K562 (cell line): ENCODE results near the gene LRMDA. TPM values are rescaled to one million over a fixed set of nuclear protein-coding genes. Genes with fewer than 3 reads are reported as not detected.

Experiments used
- ATAC-seq: fragments of 200-7000 bp; cut with Tn5 transposase; 3 replicates; pipeline ENCODE4 v1.9.1; 2020; ENCODE audit warnings: moderate library complexity
- BruUV-seq: library from RNA; stranded (reverse); fragments of 400-500 nt; replicated peaks from 2 replicates; lab custom pipeline; 2021; lab: Mats Ljungman, UMichigan
- CTCF ChIA-PET: fragments of 300-600 bp; formaldehyde crosslinking; extraction: SDS; loops from one replicate; lab custom pipeline; 2021; ENCODE audit warnings: low intra/inter-chr PET ratio; lab: Yijun Ruan, JAX
- POLR2A ChIA-PET: fragments of 300-600, 350-650 bp; sonication (Branson Sonifier 250); formaldehyde crosslinking; extraction: SDS; loops from one replicate; lab custom pipeline; 2021; ENCODE audit warnings: antibody characterized with exemption, inconsistent platforms; lab: Yijun Ruan, JAX
- DNase-seq, 4 experiments: peaks; one replicate each; pipeline versions ENCODE4 v3.0.0 to v3.0.0-alpha.2; 2011 to 2018; ENCODE audit warnings: low spot score in 3 of 4, mixed read lengths in 3 of 4; ENCODE audit errors: extremely low read depth in 1 of 4
- FAIRE-seq: peaks from 2 replicates; lab custom pipeline; 2011; peaks lifted over from hg19 to GRCh38; lab: Jason Lieb, UNC
- H2AFZ ChIP-seq: 2 replicates; pipeline ENCODE4 v1.6.0; 2011; ENCODE audit warnings: low read depth, low read length, control low read depth, inconsistent platforms
- H3K27ac ChIP-seq: fragments of 200-600 bp; 3 replicates; pipeline ENCODE4 v1.8.0; 2011; ENCODE audit warnings: low read depth, mild to moderate bottlenecking, control low read depth, inconsistent platforms, low read length, moderate library complexity, mixed read lengths; ENCODE audit errors: extremely low read depth
- H3K27me3 ChIP-seq, 2 experiments: fragments of 300-600 bp in 1 of 2; 2 replicates in 1 of 2; 3 replicates in 1 of 2; pipeline versions ENCODE4 v1.6.0 to v1.8.0; 2011; ENCODE audit warnings: inconsistent platforms in 2 of 2, low read length in 2 of 2, mild to moderate bottlenecking in 1 of 2, mixed read lengths in 1 of 2, moderate library complexity in 1 of 2; ENCODE audit not compliant: control insufficient read depth in 2 of 2, insufficient read depth in 2 of 2
- H3K36me3 ChIP-seq: fragments of 300-600 bp; 3 replicates; pipeline ENCODE4 v1.8.0; 2011; ENCODE audit warnings: mild to moderate bottlenecking, low read length, inconsistent platforms; ENCODE audit not compliant: control insufficient read depth, insufficient read depth
- H3K4me1 ChIP-seq, 2 experiments: fragments of 200-600 bp in 1 of 2; replicated peaks in 1 of 2; 2 replicates in 1 of 2; 3 replicates in 1 of 2; pipeline versions ENCODE4 v1.5.1 to v1.8.0; 2011; ENCODE audit warnings: inconsistent platforms in 2 of 2, low read length in 2 of 2, mild to moderate bottlenecking in 1 of 2, mixed read lengths in 1 of 2, moderate library complexity in 1 of 2; ENCODE audit not compliant: control insufficient read depth in 2 of 2, insufficient read depth in 2 of 2
- H3K4me2 ChIP-seq: 2 replicates; pipeline ENCODE4 v1.6.1; 2011; ENCODE audit warnings: low read length, control low read depth, inconsistent platforms, mixed read lengths; ENCODE audit not compliant: insufficient read depth
- H3K4me3 ChIP-seq: fragments of 200-600 bp; sonication (generic), shearing (Covaris generic); 2 replicates; pipeline ENCODE4 v1.5.1; 2016; ENCODE audit warnings: control low read depth, inconsistent platforms
- H3K79me2 ChIP-seq: fragments of 200-600 bp; 3 replicates; pipeline ENCODE4 v1.8.0; 2011; ENCODE audit warnings: low read length, inconsistent platforms; ENCODE audit not compliant: control insufficient read depth, insufficient read depth
- H3K9ac ChIP-seq, 2 experiments: 2 replicates each; pipeline versions ENCODE4 v1.6.0 to v1.6.1; 2011; ENCODE audit warnings: low read depth in 2 of 2, low read length in 2 of 2, control low read depth in 1 of 2, inconsistent platforms in 1 of 2, mild to moderate bottlenecking in 1 of 2, mixed read lengths in 1 of 2; ENCODE audit not compliant: insufficient read depth in 1 of 2
- H3K9me1 ChIP-seq: one replicate; pipeline ENCODE4 v1.6.0; 2011; ENCODE audit warnings: inconsistent platforms, mild to moderate bottlenecking, low read length, moderate library complexity; ENCODE audit not compliant: control insufficient read depth, insufficient read depth
- H3K9me3 ChIP-seq: replicated peaks from 2 replicates; pipeline ENCODE4 v1.5.1; 2011; ENCODE audit warnings: low read depth, low read length, inconsistent platforms; ENCODE audit not compliant: control insufficient read depth, insufficient read depth
- H4K20me1 ChIP-seq: replicated peaks from 2 replicates; pipeline ENCODE4 v1.6.1; 2011; ENCODE audit warnings: low read length, inconsistent platforms, mixed read lengths; ENCODE audit not compliant: control insufficient read depth, insufficient read depth
- ARID2 ChIP-seq: fragments of 450-650 bp; IDR thresholded peaks from 2 replicates; pipeline ENCODE4 v1.6.1; 2017; ENCODE audit warnings: antibody characterized with exemption, mild to moderate bottlenecking
- CBX3 ChIP-seq, 2 experiments: IDR thresholded peaks; 1 replicate in 1 of 2; 2 replicates in 1 of 2; pipeline ENCODE4 v1.6.1; 2012; ENCODE audit warnings: inconsistent platforms in 2 of 2, low read length in 2 of 2, borderline replicate concordance in 1 of 2, control low read depth in 1 of 2
- ELF4 ChIP-seq: fragments of 450-650 bp; formaldehyde crosslinking; IDR thresholded peaks from 2 replicates; pipeline ENCODE4 v1.4.0; 2022; ENCODE audit warnings: missing genetic modification characterization
- ETS1 ChIP-seq: conservative IDR thresholded peaks from 2 replicates; pipeline ENCODE4 v1.6.1; 2011; ENCODE audit warnings: low read depth, mild to moderate bottlenecking, low read length; ENCODE audit not compliant: control insufficient read depth
- FOXJ3 ChIP-seq: sonication (generic); formaldehyde crosslinking; IDR thresholded peaks from 2 replicates; pipeline ENCODE4 v1.4.0; 2020; ENCODE audit warnings: mild to moderate bottlenecking, missing genetic modification reagents
- MAFF ChIP-seq: IDR thresholded peaks from 2 replicates; pipeline ENCODE4 v1.6.1; 2012; ENCODE audit warnings: low read length, improper control_type of control experiment
- POLR3G ChIP-seq: IDR thresholded peaks from 2 replicates; pipeline ENCODE4 v1.6.1; 2011; ENCODE audit not compliant: insufficient read length, insufficient replicate concordance; ENCODE audit errors: extremely low read depth
- SAFB ChIP-seq: fragments of 200-400 bp; formaldehyde crosslinking; IDR thresholded peaks from 2 replicates; pipeline ENCODE4 v1.6.1; 2017; ENCODE audit warnings: low read depth, low read length, borderline replicate concordance
- TAF15 ChIP-seq: fragments of 200-400 bp; formaldehyde crosslinking; IDR thresholded peaks from 2 replicates; pipeline ENCODE4 v1.6.1; 2017; ENCODE audit warnings: mild to moderate bottlenecking, low read depth, low read length, moderate library complexity
- ZBTB34 ChIP-seq: fragments of 250-450 bp; sonication (Bioruptor Pico); IDR thresholded peaks from 2 replicates; pipeline ENCODE4 v1.8.0; 2021; ENCODE audit warnings: mild to moderate bottlenecking, moderate library complexity
- ZFPM2 ChIP-seq: fragments of 250-450 bp; sonication (Bioruptor Pico); IDR thresholded peaks from 2 replicates; pipeline ENCODE4 v1.5.1; 2022; ENCODE audit warnings: mild to moderate bottlenecking
- ZNF239 ChIP-seq: fragments of 250-450 bp; sonication (Bioruptor Pico); IDR thresholded peaks from 2 replicates; pipeline ENCODE4 v1.4.0; 2020; ENCODE audit warnings: mild to moderate bottlenecking
- ZNF263 ChIP-seq: sonication (generic); formaldehyde crosslinking; IDR thresholded peaks from 2 replicates; pipeline ENCODE4 v1.8.0; 2022; ENCODE audit warnings: mild to moderate bottlenecking, missing genetic modification reagents, borderline replicate concordance
- ZNF384 ChIP-seq: IDR thresholded peaks from 2 replicates; pipeline ENCODE4 v1.6.1; 2012; ENCODE audit warnings: low read depth, low read length, improper control_type of control experiment
- ZNF695 ChIP-seq: fragments of 450-650 bp; formaldehyde crosslinking; IDR thresholded peaks from 2 replicates; pipeline ENCODE4 v1.4.0; 2020; ENCODE audit warnings: mild to moderate bottlenecking, moderate library complexity
- WGBS: fragments of 100-300 bp; shearing (Covaris generic); methylation state at CpG from one replicate; pipeline ENCODE4 v1.1.6; 2016; ENCODE audit warnings: low coverage, mixed read lengths; ENCODE audit not compliant: insufficient coverage; ENCODE audit errors: missing lambda C conversion rate; 5-methylcytosine and 5-hydroxymethylcytosine counted together
- in situ Hi-C: fragments of 300-500 bp; cut with MboI; formaldehyde crosslinking; loops from 4 replicates; pipeline ENCODE4 v1.15.0; 2018; ENCODE audit warnings: inconsistent platforms, mixed read lengths
- intact Hi-C: fragments of 100-400 bp; cut with micrococcal nuclease; formaldehyde crosslinking; loops from 2 replicates; pipeline ENCODE4 v1.14.2; 2022
- polyA plus RNA-seq, 8 experiments: library from polyadenylated mRNA; depleted of rRNA in 4 of 8; stranded (reverse) in 5 of 8; unstranded in 3 of 8; fragments of >200 nt; fragmentation: Nextera tagmentation in 2 of 8; fragmentation: Illumina TruSeq in 1 of 8; extraction: Ambion mirVana in 2 of 8; extraction: Trizol in 1 of 8; gene quantifications; 2 replicates each; pipeline versions ENCODE4 v1.2.1 to v1.2.3, GENCODE V29; 2011 to 2014; ENCODE audit warnings: inconsistent platforms in 1 of 8, missing spikeins in 1 of 8
- total RNA-seq, 7 experiments: library from RNA; depleted of rRNA in 6 of 7; stranded (reverse); fragments of >200 nt in 6 of 7; fragmentation: Illumina TruSeq in 2 of 7; extraction: Trizol in 2 of 7; gene quantifications; 2 replicates each; pipeline versions ENCODE4 v1.2.1 to v1.2.3, GENCODE V29; 2011 to 2021; ENCODE audit warnings: low replicate concordance in 1 of 7

Gene LRMDA
- total and polyA plus RNA-seq, 9 of the 15 experiments (the other 6 are each of a cell fraction or from before 2014, with no cell fraction given) = 0.25 TPM; not detected in 8

DNA sequence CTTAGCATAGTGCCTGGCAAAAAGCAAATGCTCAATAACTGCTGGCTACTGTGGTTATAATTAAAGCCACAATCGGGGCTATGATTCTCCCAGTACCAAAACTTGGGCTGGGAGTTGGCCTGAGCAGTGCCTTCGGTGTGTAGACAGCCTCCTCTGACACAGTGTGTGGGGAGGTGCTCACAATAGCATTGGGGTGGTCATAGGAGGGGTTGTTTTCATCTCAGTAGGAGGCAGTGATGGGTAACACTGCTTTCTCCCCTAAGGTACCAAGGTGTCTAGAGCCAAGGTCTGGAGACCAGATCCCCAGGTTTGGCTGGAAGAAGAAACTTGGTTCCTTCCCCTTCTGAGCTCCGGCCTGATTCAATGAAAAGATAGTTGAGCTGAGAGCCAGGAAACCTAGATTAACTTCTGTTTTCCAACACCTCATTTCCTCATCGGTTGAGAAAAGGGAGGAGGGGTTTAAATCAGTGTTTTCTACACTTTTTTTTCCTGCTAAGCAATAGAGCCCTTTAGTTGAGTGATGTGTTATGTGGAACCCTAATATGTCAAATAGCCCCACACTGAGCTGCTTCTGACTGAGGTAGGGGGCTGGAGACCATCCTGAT lies 68.2 kb downstream of the LRMDA start:
- Histone ChIP-seq H2AFZ (no peak overlapping the region), H3K4me2 (no peak overlapping the region), H3K9me1 (no peaks in the 10 kb centered on the region), H3K79me2 (no peaks in the 10 kb centered on the region), H3K36me3 (no peaks in the 10 kb centered on the region), H3K27me3 (no peaks in the 10 kb centered on the region), H3K9ac (no peak overlapping the region), H3K9me3 (no peaks in the 10 kb centered on the region), H3K27ac (no peak overlapping the region), H4K20me1 (no peaks in the 10 kb centered on the region), H3K4me3 (no peak overlapping the region), H3K4me1 (no peaks in the 10 kb centered on the region)
- TF ChIP-seq CBX3 (IDR thresholded peaks at IDR 0.05; ENCODE audit: borderline replicate concordance in 1 of 2, low read length in 2 of 2) = no peak
- no peak for TF ChIP-seq TAF15
- TF ChIP-seq POLR3G = no peak
- TF ChIP-seq ELF4 (CRISPR knock-in tag) = no peak
- no peak for TF ChIP-seq ARID2
- no peak for TF ChIP-seq FOXJ3
- TF ChIP-seq ZNF695 (CRISPR knock-in tag) = no peak
- no peak for TF ChIP-seq ZNF384
- TF ChIP-seq SAFB = no peak
- no peak for TF ChIP-seq ZFPM2 (CRISPR knock-in tag)
- no peak for TF ChIP-seq ZBTB34
- TF ChIP-seq MAFF = no peak
- no peak for TF ChIP-seq ETS1
- TF ChIP-seq ZNF263 (CRISPR knock-in tag) = no peak
- no peak for TF ChIP-seq ZNF239
- POLR2A ChIA-PET = interaction anchor here (0.6 kb wide), 1 partner anchor 51 kb away, joined by 3 read pairs; no protein-coding TSS in a partner anchor
- DNase-seq = no peak
- 1% methylated on average over 4 of the region's 4 CpGs for WGBS
- no peak for ATAC-seq
- in situ Hi-C loops = no loop called here
- CTCF ChIA-PET = interaction anchor here (0.6 kb wide), 1 partner anchor 536 kb away, joined by 4 read pairs; no protein-coding TSS in a partner anchor
- no TSS peak for BruUV-seq
- intact Hi-C loops = no loop called here
- no peak for FAIRE-seq
